ENCODE results near the gene PPTC7.
"Not testable (repeated sequence)": the region's sequence is repeated elsewhere in the genome, so short reads cannot be mapped to it uniquely, and the experiment has no call there.

PPTC7 gene

DNA sequence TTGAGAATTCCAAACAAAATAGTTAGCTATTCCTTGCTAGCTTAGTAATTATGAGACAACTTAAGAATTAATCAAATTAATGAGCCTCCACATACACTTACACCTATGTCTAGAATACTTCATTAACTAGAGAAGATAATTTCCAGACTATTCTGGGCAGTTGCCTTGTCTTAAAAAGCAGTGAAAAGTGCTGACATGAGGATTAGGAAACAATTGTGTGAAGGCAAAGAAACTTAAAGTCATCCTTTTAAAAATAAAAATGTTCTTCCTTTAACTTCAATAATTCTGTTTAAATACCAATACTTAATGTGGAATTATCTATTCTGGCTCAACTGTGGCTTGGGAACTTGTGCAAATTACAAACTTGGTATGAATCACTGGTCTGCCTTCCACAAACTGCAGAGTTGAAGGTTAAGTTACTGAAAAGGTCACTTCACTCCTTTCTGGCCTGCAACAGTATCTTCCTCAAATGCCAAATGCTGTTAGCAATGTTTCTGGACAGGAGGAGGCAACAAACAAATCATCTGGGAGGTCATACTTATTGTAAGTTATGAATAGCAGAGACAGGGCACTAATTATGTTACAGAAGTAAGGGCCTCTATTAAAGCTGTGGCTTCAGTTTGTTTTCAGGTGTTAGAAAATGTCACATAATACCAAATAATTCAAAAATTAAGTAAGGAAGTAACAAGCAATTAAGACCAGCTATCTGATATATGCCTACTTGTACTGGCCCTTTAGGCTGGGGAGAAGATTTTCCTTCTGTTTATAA lies 19.2 kb downstream of the PPTC7 start:
- TF ChIP-seq SPI1 (IDR thresholded peaks at IDR 0.05; ENCODE audit: borderline replicate concordance, low read depth) (no peak), POLR2AphosphoS5 (IDR thresholded peaks at IDR 0.05; ENCODE audit: low read depth) (no peak), GABPA (IDR thresholded peaks at IDR 0.05; ENCODE audit: low read depth) (no peak)
- TF ChIP-seq, protein P1, sequence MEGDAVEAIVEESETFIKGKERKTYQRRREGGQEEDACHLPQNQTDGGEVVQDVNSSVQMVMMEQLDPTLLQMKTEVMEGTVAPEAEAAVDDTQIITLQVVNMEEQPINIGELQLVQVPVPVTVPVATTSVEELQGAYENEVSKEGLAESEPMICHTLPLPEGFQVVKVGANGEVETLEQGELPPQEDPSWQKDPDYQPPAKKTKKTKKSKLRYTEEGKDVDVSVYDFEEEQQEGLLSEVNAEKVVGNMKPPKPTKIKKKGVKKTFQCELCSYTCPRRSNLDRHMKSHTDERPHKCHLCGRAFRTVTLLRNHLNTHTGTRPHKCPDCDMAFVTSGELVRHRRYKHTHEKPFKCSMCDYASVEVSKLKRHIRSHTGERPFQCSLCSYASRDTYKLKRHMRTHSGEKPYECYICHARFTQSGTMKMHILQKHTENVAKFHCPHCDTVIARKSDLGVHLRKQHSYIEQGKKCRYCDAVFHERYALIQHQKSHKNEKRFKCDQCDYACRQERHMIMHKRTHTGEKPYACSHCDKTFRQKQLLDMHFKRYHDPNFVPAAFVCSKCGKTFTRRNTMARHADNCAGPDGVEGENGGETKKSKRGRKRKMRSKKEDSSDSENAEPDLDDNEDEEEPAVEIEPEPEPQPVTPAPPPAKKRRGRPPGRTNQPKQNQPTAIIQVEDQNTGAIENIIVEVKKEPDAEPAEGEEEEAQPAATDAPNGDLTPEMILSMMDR (IDR thresholded peaks at IDR 0.05; ENCODE audit: insufficient read depth, low read length): no peak
- TF ChIP-seq, protein P2, sequence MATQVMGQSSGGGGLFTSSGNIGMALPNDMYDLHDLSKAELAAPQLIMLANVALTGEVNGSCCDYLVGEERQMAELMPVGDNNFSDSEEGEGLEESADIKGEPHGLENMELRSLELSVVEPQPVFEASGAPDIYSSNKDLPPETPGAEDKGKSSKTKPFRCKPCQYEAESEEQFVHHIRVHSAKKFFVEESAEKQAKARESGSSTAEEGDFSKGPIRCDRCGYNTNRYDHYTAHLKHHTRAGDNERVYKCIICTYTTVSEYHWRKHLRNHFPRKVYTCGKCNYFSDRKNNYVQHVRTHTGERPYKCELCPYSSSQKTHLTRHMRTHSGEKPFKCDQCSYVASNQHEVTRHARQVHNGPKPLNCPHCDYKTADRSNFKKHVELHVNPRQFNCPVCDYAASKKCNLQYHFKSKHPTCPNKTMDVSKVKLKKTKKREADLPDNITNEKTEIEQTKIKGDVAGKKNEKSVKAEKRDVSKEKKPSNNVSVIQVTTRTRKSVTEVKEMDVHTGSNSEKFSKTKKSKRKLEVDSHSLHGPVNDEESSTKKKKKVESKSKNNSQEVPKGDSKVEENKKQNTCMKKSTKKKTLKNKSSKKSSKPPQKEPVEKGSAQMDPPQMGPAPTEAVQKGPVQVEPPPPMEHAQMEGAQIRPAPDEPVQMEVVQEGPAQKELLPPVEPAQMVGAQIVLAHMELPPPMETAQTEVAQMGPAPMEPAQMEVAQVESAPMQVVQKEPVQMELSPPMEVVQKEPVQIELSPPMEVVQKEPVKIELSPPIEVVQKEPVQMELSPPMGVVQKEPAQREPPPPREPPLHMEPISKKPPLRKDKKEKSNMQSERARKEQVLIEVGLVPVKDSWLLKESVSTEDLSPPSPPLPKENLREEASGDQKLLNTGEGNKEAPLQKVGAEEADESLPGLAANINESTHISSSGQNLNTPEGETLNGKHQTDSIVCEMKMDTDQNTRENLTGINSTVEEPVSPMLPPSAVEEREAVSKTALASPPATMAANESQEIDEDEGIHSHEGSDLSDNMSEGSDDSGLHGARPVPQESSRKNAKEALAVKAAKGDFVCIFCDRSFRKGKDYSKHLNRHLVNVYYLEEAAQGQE (IDR thresholded peaks at IDR 0.05; ENCODE audit: insufficient replicate concordance, low read depth): no peak
- H3K27me3 ChIP-seq (ENCODE audit: insufficient read depth, poor library complexity, severe bottlenecking): no peaks in the 10 kb centered on the region
- H3K4me3 ChIP-seq (replicated peaks; ENCODE audit: insufficient read depth, low read length): no peak overlapping the region
- no peak overlapping the region for H3K27ac ChIP-seq (replicated peaks)
- DNase-seq (ENCODE audit: low read depth in 1 of 2, low spot score in 1 of 2): no peak

DNA sequence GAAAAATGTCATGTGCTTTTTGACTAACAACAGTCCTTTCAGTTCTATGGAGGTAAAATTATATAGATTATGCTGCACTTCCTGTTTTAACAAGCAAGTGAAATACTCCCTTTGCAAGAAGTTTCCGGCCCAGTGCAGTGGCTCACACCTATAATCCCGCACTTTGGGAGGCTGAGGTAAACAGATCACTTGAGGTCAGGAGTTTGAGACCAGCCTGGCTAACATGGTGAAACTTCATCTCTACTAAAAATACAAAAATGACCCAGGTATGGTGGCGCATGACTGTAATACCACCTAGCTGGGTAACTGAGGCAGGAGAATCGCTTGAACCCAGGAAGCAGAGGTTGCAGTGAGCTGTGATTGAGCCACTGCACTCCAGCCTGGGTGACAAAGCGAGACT lies 20.7 kb downstream of the PPTC7 start:
- H3K27me3 ChIP-seq (ENCODE audit: insufficient read depth, poor library complexity, severe bottlenecking); H3K4me3 ChIP-seq (replicated peaks; ENCODE audit: insufficient read depth, low read length): not testable (repeated sequence)
- peak in 1 of 2 experiments; percentile 72 for DNase-seq (ENCODE audit: low read depth in 1 of 2, low spot score in 1 of 2)
- H3K27ac ChIP-seq (replicated peaks): 0 out of 2 replicates have a peak overlapping the region, but pooled peaks have one; percentile 17
- TF ChIP-seq SPI1 (IDR thresholded peaks at IDR 0.05; ENCODE audit: borderline replicate concordance, low read depth): peak; percentile 96

DNA sequence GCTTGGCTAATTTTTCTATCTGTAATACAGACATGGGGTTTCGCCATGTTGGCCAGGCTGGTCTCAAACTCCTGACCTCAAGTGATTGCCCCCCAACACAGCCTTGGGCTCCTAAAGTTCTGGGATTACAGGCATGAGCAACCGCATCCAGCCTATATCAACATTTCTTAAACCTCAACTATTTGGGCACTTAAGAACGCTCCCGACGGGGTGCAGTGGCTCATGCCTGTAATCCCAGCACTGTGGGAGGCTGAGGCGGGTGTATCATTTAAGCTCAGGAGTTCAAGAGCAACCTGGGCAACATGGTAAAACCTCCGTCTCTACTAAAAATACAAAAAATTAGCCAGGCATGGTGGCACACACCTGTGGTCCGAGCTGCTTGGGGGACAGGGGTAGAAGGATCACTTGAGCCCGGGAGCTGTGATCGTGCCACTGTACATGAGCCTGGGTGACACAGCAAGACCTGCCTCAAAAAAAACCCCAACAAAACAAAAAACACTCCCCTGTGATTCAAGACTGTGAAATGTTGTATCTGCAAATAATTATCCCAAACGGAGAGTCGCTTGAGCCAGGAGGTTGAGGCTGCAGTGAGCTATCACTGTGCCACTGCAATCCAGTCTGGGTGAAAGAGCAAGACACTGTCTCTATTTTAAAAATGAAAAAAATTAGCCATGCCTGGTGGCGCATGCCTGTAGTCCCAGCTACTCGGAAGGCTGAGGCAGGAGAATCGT lies 21.5 kb downstream of the PPTC7 start:
- no peak for TF ChIP-seq SPI1 (IDR thresholded peaks at IDR 0.05; ENCODE audit: borderline replicate concordance, low read depth)
- TF ChIP-seq, protein P2 (IDR thresholded peaks at IDR 0.05; ENCODE audit: insufficient replicate concordance, low read depth): no peak
- TF ChIP-seq POLR2AphosphoS5 (IDR thresholded peaks at IDR 0.05; ENCODE audit: low read depth): no peak
- TF ChIP-seq, protein P1 (IDR thresholded peaks at IDR 0.05; ENCODE audit: insufficient read depth, low read length): no peak
- no peak for TF ChIP-seq GABPA (IDR thresholded peaks at IDR 0.05; ENCODE audit: low read depth)
- no peaks in the 10 kb centered on the region for H3K27me3 ChIP-seq (ENCODE audit: insufficient read depth, poor library complexity, severe bottlenecking)
- H3K4me3 ChIP-seq (replicated peaks; ENCODE audit: insufficient read depth, low read length): no peak overlapping the region
- DNase-seq (ENCODE audit: low read depth in 1 of 2, low spot score in 1 of 2): no peak
- no peak overlapping the region for H3K27ac ChIP-seq (replicated peaks)

DNA sequence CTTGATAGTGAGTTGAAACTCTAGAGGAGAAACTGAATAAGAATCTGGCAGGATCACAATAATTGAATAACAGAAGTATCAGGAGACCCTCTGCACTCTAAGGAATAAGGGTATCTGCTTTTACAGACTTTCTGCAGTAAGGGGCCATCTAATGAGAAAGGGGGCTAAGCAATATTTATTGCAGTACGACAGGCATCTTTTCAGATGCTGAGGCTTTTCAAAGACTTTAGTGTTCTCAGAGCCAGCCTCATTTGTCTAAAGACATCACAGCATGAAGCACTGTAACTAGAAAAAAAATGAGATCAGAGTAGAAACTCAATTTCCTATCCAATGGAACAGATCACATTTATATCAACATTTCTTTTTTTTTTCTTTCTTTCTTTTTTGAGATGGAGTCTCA lies 22.2 kb downstream of the PPTC7 start:
- Histone ChIP-seq H3K27me3 (ENCODE audit: insufficient read depth, poor library complexity, severe bottlenecking) (no peaks in the 10 kb centered on the region), H3K27ac (replicated peaks) (no peak overlapping the region), H3K4me3 (replicated peaks; ENCODE audit: insufficient read depth, low read length) (no peak overlapping the region)
- DNase-seq (ENCODE audit: low read depth in 1 of 2, low spot score in 1 of 2): no peak
- TF ChIP-seq GABPA (IDR thresholded peaks at IDR 0.05; ENCODE audit: low read depth): no peak
- TF ChIP-seq POLR2AphosphoS5 (IDR thresholded peaks at IDR 0.05; ENCODE audit: low read depth): no peak

Measured in HL-60 (cell line).